GM10248 (cell line): ENCODE data around the gene MROH8.

ENCODE experiments used
- CTCF ChIA-PET: fragments of 300-600 bp; sonication (Branson Sonifier 250); formaldehyde crosslinking; extraction: SDS; loops from one replicate; lab custom pipeline; 2021; ENCODE audit warnings: antibody characterized with exemption; lab: Yijun Ruan, JAX
- POLR2A ChIA-PET: fragments of 350-650 bp; sonication (Branson Sonifier 250); formaldehyde crosslinking; extraction: SDS; loops from one replicate; lab custom pipeline; 2020; ENCODE audit warnings: antibody characterized with exemption; lab: Yijun Ruan, JAX
- DNase-seq: peaks from one replicate; pipeline ENCODE4 v3.0.0; 2012; ENCODE audit errors: extremely low spot score
- TF ChIP-seq, protein P1 (sequence below): IDR thresholded peaks from 2 replicates; pipeline ENCODE4 v1.5.1; 2012; ENCODE audit warnings: mild to moderate bottlenecking, low read depth; ENCODE audit errors: extremely low read depth, missing control alignments, control extremely low read depth

MROH8 gene

DNA sequence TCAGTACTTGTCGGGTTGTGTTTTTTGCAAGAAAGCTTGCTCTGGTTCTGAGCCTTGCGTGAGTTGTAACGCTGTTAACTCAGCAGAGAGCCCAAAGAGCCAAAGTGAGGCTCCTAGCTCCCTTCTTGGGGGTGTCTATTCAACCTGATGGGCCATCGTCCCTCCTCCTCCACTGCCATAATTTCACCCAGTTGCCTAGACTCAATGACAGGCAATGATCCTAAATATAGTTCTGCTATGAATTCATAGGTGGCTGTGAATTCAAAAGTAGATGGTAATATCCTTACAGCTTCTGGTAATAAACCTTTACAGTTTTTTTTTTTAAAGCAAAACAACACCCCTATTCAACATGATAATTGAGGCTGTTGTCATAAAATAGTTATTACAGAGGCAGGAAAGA, 42.7 kb upstream of the MROH8 start:
- TF ChIP-seq, protein P1, sequence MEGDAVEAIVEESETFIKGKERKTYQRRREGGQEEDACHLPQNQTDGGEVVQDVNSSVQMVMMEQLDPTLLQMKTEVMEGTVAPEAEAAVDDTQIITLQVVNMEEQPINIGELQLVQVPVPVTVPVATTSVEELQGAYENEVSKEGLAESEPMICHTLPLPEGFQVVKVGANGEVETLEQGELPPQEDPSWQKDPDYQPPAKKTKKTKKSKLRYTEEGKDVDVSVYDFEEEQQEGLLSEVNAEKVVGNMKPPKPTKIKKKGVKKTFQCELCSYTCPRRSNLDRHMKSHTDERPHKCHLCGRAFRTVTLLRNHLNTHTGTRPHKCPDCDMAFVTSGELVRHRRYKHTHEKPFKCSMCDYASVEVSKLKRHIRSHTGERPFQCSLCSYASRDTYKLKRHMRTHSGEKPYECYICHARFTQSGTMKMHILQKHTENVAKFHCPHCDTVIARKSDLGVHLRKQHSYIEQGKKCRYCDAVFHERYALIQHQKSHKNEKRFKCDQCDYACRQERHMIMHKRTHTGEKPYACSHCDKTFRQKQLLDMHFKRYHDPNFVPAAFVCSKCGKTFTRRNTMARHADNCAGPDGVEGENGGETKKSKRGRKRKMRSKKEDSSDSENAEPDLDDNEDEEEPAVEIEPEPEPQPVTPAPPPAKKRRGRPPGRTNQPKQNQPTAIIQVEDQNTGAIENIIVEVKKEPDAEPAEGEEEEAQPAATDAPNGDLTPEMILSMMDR = no peak
- CTCF ChIA-PET = interaction anchor here (2.1 to 2.8 kb wide), 3 partner anchors 9 to 27 kb away, joined by 5 to 11 read pairs (median 8); no protein-coding TSS in a partner anchor

GRCh38 chr20:37220731-37221130, 41.4 kb upstream of the MROH8 start:
- DNase-seq = no peak
- ChIA-PET POLR2A (interaction anchor here (0.6 kb wide), 1 partner anchor 31 kb away, joined by 3 read pairs; no protein-coding TSS in a partner anchor), CTCF (interaction anchor here (1.0 to 2.1 kb wide), 6 partner anchors 10 to 49 kb away, joined by 3 to 8 read pairs (median 4); no protein-coding TSS in a partner anchor)
- TF ChIP-seq, protein P1 = no peak

More for the DNA sequence above, 42.7 kb upstream of the MROH8 start:
- no peak for DNase-seq
- POLR2A ChIA-PET = no interaction called here

DNA sequence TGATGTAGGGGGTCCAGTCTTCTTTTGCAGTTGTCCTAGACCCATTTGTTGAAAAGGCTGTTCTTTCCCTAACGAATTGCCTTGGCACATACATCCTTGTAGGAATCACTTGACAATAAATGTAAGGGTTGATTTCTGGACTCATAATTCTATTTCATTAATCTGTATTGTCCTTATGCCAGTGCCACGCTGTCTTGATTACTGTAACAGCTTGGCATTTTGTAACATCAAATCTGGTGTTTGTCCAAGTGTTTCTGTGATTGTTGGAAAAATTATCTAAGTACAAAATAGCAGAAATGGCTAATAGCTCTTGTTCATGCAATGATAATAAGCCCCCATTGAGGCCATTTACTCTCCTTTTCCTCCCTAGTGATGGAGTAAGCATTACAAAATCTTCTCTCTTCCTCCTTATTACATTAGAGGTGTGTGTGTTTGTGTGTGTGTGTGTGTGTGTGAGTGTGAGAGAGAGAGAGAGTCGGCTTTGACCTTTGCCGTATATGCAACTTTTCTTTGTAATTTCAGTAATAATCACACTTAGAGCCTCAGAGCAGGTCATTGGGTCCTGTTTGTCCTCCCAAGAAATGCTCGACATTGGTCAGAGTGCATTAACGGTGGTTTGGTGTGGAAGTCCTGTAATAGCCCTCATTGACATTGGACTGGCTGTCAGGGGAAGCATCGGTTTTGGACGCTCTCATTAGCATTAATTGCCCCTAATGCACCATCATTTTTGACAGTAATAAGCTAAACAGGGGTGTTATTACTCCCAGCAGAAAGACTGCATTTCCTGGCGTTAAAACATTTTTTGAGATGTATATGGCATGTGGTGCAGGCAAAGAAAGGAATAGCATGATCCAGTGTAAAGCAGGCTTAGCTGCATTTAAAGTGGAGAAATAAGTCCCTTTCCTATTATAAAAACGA, 40.7 kb upstream of the MROH8 start:
- POLR2A ChIA-PET = interaction anchor here (0.6 kb wide), 1 partner anchor 31 kb away, joined by 3 read pairs; no protein-coding TSS in a partner anchor
- TF ChIP-seq, protein P1 = no peak
- DNase-seq = no peak
- CTCF ChIA-PET = interaction anchor here (1.0 to 2.1 kb wide), 6 partner anchors 11 to 50 kb away, joined by 3 to 8 read pairs (median 4); no protein-coding TSS in a partner anchor

DNA sequence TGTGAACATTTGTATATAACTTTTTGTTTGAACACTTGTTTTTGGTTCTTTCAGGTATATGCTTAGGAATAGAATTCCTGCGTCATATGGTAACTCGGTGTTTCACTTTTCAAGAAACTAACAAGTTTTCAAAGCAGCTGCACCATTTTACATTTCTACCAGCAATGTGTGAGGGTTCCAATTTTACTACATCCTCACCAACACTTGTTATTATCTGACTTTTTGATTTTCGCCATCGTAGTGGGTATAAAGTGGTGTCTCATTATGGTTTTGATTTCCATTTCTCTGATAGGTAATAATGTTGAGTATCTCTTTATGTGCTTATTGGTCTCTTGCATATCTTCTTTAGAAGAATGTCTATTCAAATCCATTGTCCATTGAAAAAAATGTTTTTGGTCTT, 39.6 kb upstream of the MROH8 start:
- POLR2A ChIA-PET = no interaction called here
- CTCF ChIA-PET = no interaction called here
- TF ChIP-seq, protein P1 = no peak
- DNase-seq = no peak

- CTCF ChIA-PET = interaction anchor here (1.0 to 2.1 kb wide), 3 partner anchors 18 to 27 kb away, joined by 4 to 6 read pairs (median 5); no protein-coding TSS in a partner anchor
- DNase-seq = no peak
- TF ChIP-seq, protein P1 = no peak
- POLR2A ChIA-PET = no interaction called here
These were observed 39.1 kb upstream of the MROH8 start for GRCh38 chr20:37218441-37218840.

DNA sequence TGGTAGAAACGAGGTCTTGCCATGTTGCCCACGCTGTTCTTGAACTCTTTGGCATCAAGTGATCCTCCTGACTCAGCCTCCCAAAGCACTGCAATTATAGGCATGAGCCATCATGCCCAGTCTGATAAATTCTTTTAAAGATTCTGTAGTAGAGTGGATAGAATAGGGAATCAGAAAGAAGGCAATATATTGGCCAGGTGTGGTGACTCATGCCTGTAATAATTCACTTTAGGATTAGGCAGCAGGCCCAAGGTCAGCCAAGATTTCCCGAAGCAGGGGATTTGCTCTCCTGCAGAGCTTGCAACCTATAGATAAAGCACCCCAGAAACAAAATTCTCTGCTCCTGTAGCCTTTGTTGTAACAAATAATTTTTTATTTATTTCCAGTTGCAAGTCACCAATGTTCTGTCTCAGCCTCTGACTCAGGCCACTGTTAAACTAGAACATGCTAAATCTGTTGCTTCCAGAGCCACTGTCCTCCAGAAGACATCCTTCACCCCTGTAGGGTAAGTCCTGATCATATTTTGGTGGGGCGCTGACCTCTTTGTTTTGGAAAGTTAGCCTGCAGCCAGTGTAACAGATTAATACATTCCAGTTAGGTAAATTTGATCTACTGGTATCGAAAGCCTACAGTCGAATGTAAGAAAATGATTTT, 30.4 kb upstream of the MROH8 start:
- CTCF ChIA-PET = interaction anchor here (1.4 to 7.3 kb wide), 2 partner anchors 14 to 114 kb away, joined by 6 to 44 read pairs; partner anchors contain the start of gene RBL1
- no peak for DNase-seq
- TF ChIP-seq, protein P1 = no peak
- POLR2A ChIA-PET = no interaction called here
